Nephron (organoid): Measurements from ENCODE around the gene FECH.
A peak's percentile ranks its signal among the peaks of the same experiment; 100 is the strongest.

Source experiments
- H3K27ac Mint-ChIP-seq, 3 experiments: 2 replicates each; pipeline ENCODE4 v1.8.0; 2020; ENCODE audit warnings: mixed read lengths in 3 of 3, mild to moderate bottlenecking in 2 of 3, moderate library complexity in 1 of 3
- H3K27me3 Mint-ChIP-seq: 2 replicates; pipeline ENCODE4 v1.8.0; 2021; ENCODE audit warnings: low read depth, mild to moderate bottlenecking, moderate library complexity, mixed read lengths
- H3K36me3 Mint-ChIP-seq: 2 replicates; pipeline ENCODE4 v1.8.0; 2020; ENCODE audit warnings: low read depth, mixed read lengths
- H3K4me1 Mint-ChIP-seq: 2 replicates; pipeline ENCODE4 v1.8.0; 2020; ENCODE audit warnings: mixed read lengths
- H3K4me3 Mint-ChIP-seq, 3 experiments: 2 replicates each; pipeline ENCODE4 v1.8.0; 2020; ENCODE audit warnings: mild to moderate bottlenecking in 3 of 3, mixed read lengths in 3 of 3, moderate library complexity in 2 of 3
- H3K9me3 Mint-ChIP-seq: 2 replicates; pipeline ENCODE4 v1.8.0; 2020; ENCODE audit warnings: mixed read lengths
- TF ChIP-seq, protein P1 (sequence below), 3 experiments: fragments of 200-600 bp; sonication (generic); IDR thresholded peaks; one replicate each; pipeline ENCODE4 v1.5.0; 2021; ENCODE audit warnings: antibody characterized with exemption in 3 of 3; ENCODE audit not compliant: unreplicated experiment in 3 of 3

The FECH gene, protein sequence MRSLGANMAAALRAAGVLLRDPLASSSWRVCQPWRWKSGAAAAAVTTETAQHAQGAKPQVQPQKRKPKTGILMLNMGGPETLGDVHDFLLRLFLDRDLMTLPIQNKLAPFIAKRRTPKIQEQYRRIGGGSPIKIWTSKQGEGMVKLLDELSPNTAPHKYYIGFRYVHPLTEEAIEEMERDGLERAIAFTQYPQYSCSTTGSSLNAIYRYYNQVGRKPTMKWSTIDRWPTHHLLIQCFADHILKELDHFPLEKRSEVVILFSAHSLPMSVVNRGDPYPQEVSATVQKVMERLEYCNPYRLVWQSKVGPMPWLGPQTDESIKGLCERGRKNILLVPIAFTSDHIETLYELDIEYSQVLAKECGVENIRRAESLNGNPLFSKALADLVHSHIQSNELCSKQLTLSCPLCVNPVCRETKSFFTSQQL

DNA sequence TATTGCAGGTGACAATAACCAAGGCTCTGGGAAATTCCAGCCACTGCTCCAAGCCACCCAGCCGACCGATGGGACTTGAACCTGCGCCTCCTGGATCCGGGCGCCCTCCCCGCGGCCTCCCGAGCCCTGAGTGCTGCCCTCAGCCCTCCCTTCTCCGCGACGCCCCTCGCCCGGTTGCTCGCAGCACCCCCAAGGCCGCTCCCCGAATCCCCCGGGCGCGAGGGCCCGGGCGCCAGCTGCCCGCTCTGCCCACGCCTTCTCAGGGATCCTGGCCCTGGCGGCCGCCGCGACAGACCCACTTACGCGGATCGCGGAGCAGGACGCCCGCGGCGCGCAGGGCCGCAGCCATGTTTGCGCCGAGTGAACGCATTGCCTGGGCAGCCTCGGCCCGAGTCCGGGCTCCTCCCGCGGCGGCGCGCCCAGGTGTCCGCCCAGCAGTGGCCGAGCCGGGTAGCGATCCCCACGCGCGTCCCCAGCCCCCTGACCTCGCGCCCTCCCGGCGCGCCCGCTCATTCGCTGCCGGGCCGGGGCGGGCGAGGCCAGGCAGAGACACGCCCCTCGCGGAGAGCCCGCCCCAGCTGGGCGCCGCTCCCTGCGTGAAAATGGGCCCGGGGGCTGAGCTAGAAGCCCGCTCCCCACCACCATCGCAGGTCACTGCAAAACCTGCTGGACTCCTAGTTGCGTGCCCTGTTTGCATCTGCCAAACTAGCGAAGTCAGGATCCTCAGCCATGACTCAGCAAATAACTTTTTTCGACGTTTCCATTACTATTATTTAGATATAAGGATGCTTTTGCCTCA lies at the start of gene FECH:
Gene FECH, minus strand, starts transcription at position 452 of the 799 bp plus-strand sequence. Its CDS starts 82 bp downstream, at position 370.
- TF ChIP-seq, protein P1, sequence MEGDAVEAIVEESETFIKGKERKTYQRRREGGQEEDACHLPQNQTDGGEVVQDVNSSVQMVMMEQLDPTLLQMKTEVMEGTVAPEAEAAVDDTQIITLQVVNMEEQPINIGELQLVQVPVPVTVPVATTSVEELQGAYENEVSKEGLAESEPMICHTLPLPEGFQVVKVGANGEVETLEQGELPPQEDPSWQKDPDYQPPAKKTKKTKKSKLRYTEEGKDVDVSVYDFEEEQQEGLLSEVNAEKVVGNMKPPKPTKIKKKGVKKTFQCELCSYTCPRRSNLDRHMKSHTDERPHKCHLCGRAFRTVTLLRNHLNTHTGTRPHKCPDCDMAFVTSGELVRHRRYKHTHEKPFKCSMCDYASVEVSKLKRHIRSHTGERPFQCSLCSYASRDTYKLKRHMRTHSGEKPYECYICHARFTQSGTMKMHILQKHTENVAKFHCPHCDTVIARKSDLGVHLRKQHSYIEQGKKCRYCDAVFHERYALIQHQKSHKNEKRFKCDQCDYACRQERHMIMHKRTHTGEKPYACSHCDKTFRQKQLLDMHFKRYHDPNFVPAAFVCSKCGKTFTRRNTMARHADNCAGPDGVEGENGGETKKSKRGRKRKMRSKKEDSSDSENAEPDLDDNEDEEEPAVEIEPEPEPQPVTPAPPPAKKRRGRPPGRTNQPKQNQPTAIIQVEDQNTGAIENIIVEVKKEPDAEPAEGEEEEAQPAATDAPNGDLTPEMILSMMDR (IDR thresholded peaks at IDR 0.05; ENCODE audit: unreplicated experiment in 3 of 3) = no peak
- Mint-ChIP-seq H3K27ac (peak within 1 kb of the TSS; percentile 34 to 94 (median 86)), H3K4me3 (peak within 1 kb of the TSS; percentile 84 to 96 (median 89)), H3K4me1 (peaks cover 20% of the 10 kb centered on the region), H3K9me3 (no peaks in the 10 kb centered on the region), H3K36me3 (peaks cover 9% of the 10 kb centered on the region), H3K27me3 (no peaks in the 10 kb centered on the region)

- TF ChIP-seq, protein P1 (IDR thresholded peaks at IDR 0.05; ENCODE audit: unreplicated experiment in 3 of 3) = no peak
- H3K9me3 Mint-ChIP-seq = no peaks in the 10 kb centered on the region
These were observed 48.7 kb upstream of the FECH start for GRCh38 chr18:57635003-57635822.

GRCh38 chr18:57631697-57632096 lies 45.2 kb upstream of the FECH start:
- peaks cover 8% of the 10 kb centered on the region for H3K36me3 Mint-ChIP-seq
- TF ChIP-seq, protein P1 (IDR thresholded peaks at IDR 0.05; ENCODE audit: unreplicated experiment in 3 of 3) = no peak
- peak overlapping the region; percentile 1 to 54 (median 52) for H3K27ac Mint-ChIP-seq
- no peaks in the 10 kb centered on the region for H3K9me3 Mint-ChIP-seq
- peak overlapping the region; percentile 60 to 92 (median 69) for H3K4me3 Mint-ChIP-seq
- H3K4me1 Mint-ChIP-seq = peaks cover 23% of the 10 kb centered on the region
- H3K27me3 Mint-ChIP-seq = no peaks in the 10 kb centered on the region

More at GRCh38 chr18:57635003-57635822, 48.7 kb upstream of the FECH start:
- H3K27me3 Mint-ChIP-seq = peaks cover 4% of the 10 kb centered on the region
- no peak overlapping the region for H3K4me3 Mint-ChIP-seq
- peaks cover 13% of the 10 kb centered on the region for H3K36me3 Mint-ChIP-seq
- H3K27ac Mint-ChIP-seq = peak overlapping the region; percentile 18 to 85 (median 46)
- peaks cover 18% of the 10 kb centered on the region for H3K4me1 Mint-ChIP-seq

DNA sequence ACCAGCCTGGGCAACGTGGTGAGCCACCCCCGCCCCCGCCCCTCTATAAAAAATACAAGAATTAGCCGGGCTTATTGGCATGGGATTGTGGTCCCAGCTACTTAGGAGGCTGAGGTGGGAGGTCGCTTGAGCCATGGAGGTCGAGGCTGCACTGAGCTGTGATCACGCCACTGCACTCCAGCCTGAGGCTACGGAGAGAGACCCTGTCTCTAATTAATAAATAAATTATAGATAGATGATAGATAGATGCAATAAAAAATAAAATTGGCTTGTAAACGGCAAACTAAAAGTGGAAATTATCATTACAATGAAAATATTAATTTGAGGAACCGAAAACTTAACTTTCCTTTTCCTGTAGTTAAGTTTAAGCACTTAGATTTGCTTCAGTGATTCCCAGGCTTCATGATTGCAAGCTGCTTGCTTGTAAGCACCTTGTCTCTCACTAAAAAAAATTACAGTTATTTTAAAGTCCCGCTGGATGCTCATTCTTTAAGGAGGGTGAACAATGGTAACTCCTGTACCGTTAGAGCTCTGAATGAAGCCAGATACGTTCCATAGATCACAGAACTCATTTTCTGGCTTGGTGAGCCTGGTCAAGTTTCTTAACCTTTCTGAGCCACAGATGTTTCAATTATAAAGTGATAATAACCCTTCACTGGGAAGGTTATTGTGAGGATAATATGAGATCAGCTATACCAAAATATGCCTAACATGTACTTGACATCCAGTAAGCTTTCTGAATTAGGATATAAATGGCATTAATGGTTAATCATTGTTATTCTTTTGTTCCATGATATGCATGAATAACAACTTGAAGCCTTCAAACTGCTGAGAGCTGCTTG lies 44.5 kb upstream of the FECH start:
- Mint-ChIP-seq H3K36me3 (peaks cover 8% of the 10 kb centered on the region), H3K27ac (peak overlapping the region; percentile 85 to 99 (median 95)), H3K4me3 (peak overlapping the region; percentile 92 to 96 (median 96)), H3K27me3 (no peaks in the 10 kb centered on the region), H3K9me3 (no peaks in the 10 kb centered on the region), H3K4me1 (peaks cover 23% of the 10 kb centered on the region)
- TF ChIP-seq, protein P1 (IDR thresholded peaks at IDR 0.05; ENCODE audit: unreplicated experiment in 3 of 3) = no peak
